Stomach (tissue), 4 donors: Measurements from ENCODE around the gene NPAS3.

Experiments
- POLR2AphosphoS5 ChIP-seq, 3 donors: sonication (generic); formaldehyde crosslinking; IDR thresholded peaks; one replicate each; pipeline ENCODE4 v1.6.1; 2016; ENCODE audit warnings: antibody characterized with exemption in 3 of 3
- TF ChIP-seq, protein P1 (sequence below), 7 experiments: fragments of 450-650 bp in 4 of 7; fragments of 200-600 bp in 3 of 7; sonication (generic) in 3 of 7; IDR thresholded peaks; one replicate each; pipeline ENCODE4 v1.5.1; 2016 to 2019; ENCODE audit warnings: antibody characterized with exemption in 7 of 7, control low read depth in 2 of 7, mild to moderate bottlenecking in 1 of 7

- TF ChIP-seq, protein P1, sequence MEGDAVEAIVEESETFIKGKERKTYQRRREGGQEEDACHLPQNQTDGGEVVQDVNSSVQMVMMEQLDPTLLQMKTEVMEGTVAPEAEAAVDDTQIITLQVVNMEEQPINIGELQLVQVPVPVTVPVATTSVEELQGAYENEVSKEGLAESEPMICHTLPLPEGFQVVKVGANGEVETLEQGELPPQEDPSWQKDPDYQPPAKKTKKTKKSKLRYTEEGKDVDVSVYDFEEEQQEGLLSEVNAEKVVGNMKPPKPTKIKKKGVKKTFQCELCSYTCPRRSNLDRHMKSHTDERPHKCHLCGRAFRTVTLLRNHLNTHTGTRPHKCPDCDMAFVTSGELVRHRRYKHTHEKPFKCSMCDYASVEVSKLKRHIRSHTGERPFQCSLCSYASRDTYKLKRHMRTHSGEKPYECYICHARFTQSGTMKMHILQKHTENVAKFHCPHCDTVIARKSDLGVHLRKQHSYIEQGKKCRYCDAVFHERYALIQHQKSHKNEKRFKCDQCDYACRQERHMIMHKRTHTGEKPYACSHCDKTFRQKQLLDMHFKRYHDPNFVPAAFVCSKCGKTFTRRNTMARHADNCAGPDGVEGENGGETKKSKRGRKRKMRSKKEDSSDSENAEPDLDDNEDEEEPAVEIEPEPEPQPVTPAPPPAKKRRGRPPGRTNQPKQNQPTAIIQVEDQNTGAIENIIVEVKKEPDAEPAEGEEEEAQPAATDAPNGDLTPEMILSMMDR (IDR thresholded peaks at IDR 0.05) = no peak
- no peak for TF ChIP-seq POLR2AphosphoS5 (IDR thresholded peaks at IDR 0.05)
These were observed 678.5 kb downstream of the NPAS3 start for GRCh38 chr14:33617154-33617553.
